Neural progenitor cell (in vitro differentiated cells): ENCODE results near the gene LCE5A.

ENCODE experiments used
- EZH2 ChIP-seq: fragments of 200-600 bp; sonication (generic); IDR thresholded peaks from 2 replicates; pipeline ENCODE4 v1.6.1; 2017; ENCODE audit warnings: antibody characterized with exemption, mild to moderate bottlenecking, moderate library complexity
- EZH2phosphoT487 ChIP-seq: fragments of 200-600 bp; sonication (generic); IDR thresholded peaks from 2 replicates; pipeline ENCODE4 v1.6.1; 2017; ENCODE audit warnings: antibody characterized with exemption
- TF ChIP-seq, protein P1 (sequence below): fragments of 200-600 bp; sonication (generic); IDR thresholded peaks from 2 replicates; pipeline ENCODE4 v1.5.1; 2017; ENCODE audit warnings: antibody characterized with exemption, mild to moderate bottlenecking

DNA sequence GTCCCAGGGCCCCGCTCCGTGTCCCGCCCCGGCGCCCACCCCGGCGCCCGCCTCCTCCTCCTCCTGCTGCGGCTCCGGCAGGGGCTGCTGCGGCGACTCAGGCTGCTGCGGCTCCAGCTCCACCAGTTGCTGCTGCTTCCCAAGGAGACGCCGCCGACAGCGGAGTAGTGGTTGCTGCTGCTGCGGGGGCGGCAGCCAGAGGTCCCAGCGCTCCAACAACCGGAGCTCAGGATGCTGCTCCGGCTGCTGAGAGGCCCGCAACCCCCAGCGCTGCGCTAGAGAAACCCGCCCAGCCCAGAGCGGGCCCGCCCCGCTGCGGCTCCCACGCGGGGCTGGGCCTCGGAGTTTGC, 4.8 kb downstream of the LCE5A start:
- TF ChIP-seq, protein P1, sequence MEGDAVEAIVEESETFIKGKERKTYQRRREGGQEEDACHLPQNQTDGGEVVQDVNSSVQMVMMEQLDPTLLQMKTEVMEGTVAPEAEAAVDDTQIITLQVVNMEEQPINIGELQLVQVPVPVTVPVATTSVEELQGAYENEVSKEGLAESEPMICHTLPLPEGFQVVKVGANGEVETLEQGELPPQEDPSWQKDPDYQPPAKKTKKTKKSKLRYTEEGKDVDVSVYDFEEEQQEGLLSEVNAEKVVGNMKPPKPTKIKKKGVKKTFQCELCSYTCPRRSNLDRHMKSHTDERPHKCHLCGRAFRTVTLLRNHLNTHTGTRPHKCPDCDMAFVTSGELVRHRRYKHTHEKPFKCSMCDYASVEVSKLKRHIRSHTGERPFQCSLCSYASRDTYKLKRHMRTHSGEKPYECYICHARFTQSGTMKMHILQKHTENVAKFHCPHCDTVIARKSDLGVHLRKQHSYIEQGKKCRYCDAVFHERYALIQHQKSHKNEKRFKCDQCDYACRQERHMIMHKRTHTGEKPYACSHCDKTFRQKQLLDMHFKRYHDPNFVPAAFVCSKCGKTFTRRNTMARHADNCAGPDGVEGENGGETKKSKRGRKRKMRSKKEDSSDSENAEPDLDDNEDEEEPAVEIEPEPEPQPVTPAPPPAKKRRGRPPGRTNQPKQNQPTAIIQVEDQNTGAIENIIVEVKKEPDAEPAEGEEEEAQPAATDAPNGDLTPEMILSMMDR = no peak
- no peak for TF ChIP-seq EZH2
- no peak for TF ChIP-seq EZH2phosphoT487
